Motor neuron (in vitro differentiated cells): ENCODE measurements around the gene ZRANB1. TPM values are rescaled to one million over a fixed set of nuclear protein-coding genes. Genes with fewer than 3 reads are reported as not detected.

Source experiments
- ATAC-seq, 8 experiments: fragments of 200-7000 bp; cut with Tn5 transposase; replicated peaks in 6 of 8; 2 replicates each; pipeline ENCODE4 v1.8.0; 2021; ENCODE audit warnings: mild to moderate bottlenecking in 8 of 8, moderate library complexity in 8 of 8
- H3K27ac ChIP-seq, 2 donors: fragments of 250-450 bp; sonication (Bioruptor Pico); 2 replicates each; pipeline ENCODE4 v1.9.0; 2021; ENCODE audit warnings: antibody characterized with exemption in 2 of 2, mild to moderate bottlenecking in 2 of 2, moderate library complexity in 1 of 2
- H3K4me1 ChIP-seq, 2 donors: fragments of 250-450 bp; sonication (Bioruptor Pico); replicated peaks in 1 of 2; 2 replicates each; pipeline ENCODE4 v1.6.1; 2021; ENCODE audit warnings: antibody characterized with exemption in 2 of 2, mild to moderate bottlenecking in 2 of 2, moderate library complexity in 1 of 2
- H3K4me3 ChIP-seq, 5 donors: fragments of 250-450 bp; sonication (Bioruptor Pico); 2 replicates each; pipeline ENCODE4 v1.9.0; 2021; ENCODE audit warnings: antibody characterized with exemption in 5 of 5, mild to moderate bottlenecking in 5 of 5, moderate library complexity in 4 of 5
- WGBS, 10 experiments: fragments of 450-650 bp; shearing (Covaris generic); methylation state at CpG; one replicate each; pipeline ENCODE4 v1.0.0; 2022; 5-methylcytosine and 5-hydroxymethylcytosine counted together
- in situ Hi-C, 9 experiments: fragments of 400-800 bp; cut with MboI; loops; one replicate each; pipeline ENCODE4 v1.15.0; 2021; ENCODE audit warnings: low sequenced_read_pairs in 9 of 9, low pct_unique_long_range_greater_than_20kb in 2 of 9; ENCODE audit not compliant: unreplicated experiment in 9 of 9
- total RNA-seq, 8 experiments: library from RNA; unstranded; fragments of 300-600 nt; gene quantifications; 2 replicates each; pipeline versions ENCODE4 v1.2.3 to v1.2.4, GENCODE V29; 2022

Gene ZRANB1
- total RNA-seq, 8 experiments from 2014 or later: 13.7 to 29.1 (median 23.7) TPM

GRCh38 chr10:124928545-124928944, 13.4 kb upstream of the ZRANB1 start:
- H3K27ac ChIP-seq: no peak overlapping the region
- WGBS, 10 experiments: 87 to 100% (median 97%) methylated on average over 3 of the region's 3 CpGs; no CpG with 5 or more reads in 1 of the 10 experiments
- no peaks in the 10 kb centered on the region for H3K4me1 ChIP-seq
- no peak for ATAC-seq
- no peak overlapping the region for H3K4me3 ChIP-seq
- in situ Hi-C loops: no loop called here

DNA sequence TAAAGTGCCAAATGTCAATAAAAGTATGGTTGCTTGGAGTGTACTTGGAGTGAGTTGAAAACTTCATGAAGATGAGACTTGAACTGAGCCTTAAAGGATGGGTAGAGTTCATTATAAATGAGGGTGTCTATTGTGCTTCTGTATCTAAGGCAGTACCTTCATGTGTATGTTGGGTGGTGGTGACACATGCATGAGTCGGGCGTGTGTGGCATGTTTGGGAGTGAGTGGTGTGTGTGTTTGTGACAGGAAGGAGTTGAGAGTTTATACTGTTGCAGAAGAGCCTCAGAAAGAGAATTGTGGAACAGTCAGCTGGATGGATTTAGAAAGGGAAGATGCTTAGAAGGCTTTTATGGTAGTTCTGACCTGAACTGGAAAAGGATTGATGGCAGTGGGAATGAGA, 6.0 kb upstream of the ZRANB1 start:
- Histone ChIP-seq H3K4me1 (no peaks in the 10 kb centered on the region), H3K27ac (no peak overlapping the region), H3K4me3 (no peak overlapping the region)
- peak in 1 of 8 experiments; percentile 35 for ATAC-seq
- 60 to 100% (median 92%) methylated on average over 1 to 2 of the region's 2 CpGs; no CpG with 5 or more reads in 5 of the 10 experiments for WGBS, 10 experiments
- in situ Hi-C loops: no loop called here

- in situ Hi-C loops: no loop called here
- Histone ChIP-seq H3K4me3 (no peak overlapping the region), H3K27ac (no peak overlapping the region), H3K4me1 (no peaks in the 10 kb centered on the region)
- ATAC-seq: no peak
- whole genome bisulfite sequencing, 10 experiments: 82 to 100% (median 100%) methylated on average over 2 to 7 of the region's 7 CpGs; no CpG with 5 or more reads in 1 of the 10 experiments
Observed at GRCh38 chr10:124936813-124937212, 5.1 kb upstream of the ZRANB1 start.

GRCh38 chr10:124939290-124939689, 2.6 kb upstream of the ZRANB1 start:
- in situ Hi-C loops: no loop called here
- 29 to 100% (median 100%) methylated on average over 1 of the region's 1 CpG for WGBS, 10 experiments
- H3K4me3 ChIP-seq: no peak overlapping the region
- peaks cover 0 to 9% of the 10 kb centered on the region in 2 donors for H3K4me1 ChIP-seq
- ATAC-seq: no peak
- H3K27ac ChIP-seq: no peak overlapping the region

DNA sequence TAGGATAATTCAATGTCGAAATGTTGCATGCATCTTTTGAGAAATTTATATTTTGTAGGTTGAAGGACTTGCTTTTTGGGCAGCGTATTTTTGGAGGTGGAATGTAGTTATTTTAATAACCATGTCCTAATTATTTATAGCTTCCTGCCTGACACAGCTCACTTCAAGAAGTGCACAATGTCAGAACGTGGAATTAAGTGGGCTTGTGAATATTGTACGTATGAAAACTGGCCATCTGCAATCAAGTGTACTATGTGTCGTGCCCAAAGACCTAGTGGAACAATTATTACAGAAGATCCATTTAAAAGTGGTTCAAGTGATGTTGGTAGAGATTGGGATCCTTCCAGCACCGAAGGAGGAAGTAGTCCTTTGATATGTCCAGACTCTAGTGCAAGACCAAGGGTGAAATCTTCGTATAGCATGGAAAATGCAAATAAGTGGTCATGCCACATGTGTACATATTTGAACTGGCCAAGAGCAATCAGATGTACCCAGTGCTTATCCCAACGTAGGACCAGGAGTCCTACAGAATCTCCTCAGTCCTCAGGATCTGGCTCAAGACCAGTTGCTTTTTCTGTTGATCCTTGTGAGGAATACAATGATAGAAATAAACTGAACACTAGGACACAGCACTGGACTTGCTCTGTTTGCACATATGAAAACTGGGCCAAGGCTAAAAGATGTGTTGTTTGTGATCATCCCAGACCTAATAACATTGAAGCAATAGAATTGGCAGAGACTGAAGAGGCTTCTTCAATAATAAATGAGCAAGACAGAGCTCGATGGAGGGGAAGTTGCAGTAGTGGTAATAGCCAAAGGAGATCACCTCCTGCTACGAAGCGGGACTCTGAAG, 620 bp downstream of the ZRANB1 start:
- WGBS, 10 experiments: 22 to 100% (median 93%) methylated on average over 5 to 11 of the region's 11 CpGs; no CpG with 5 or more reads in 1 of the 10 experiments

GRCh38 chr10:124943301-124944092, 1.6 kb downstream of the ZRANB1 start:
- H3K27ac ChIP-seq: no peak overlapping the region
- H3K4me1 ChIP-seq: peaks cover 0 to 18% of the 10 kb centered on the region in 2 donors
- in situ Hi-C loops: no loop called here

More for the DNA sequence above, 620 bp downstream of the ZRANB1 start:
- Histone ChIP-seq H3K4me1 (peaks cover 0 to 18% of the 10 kb centered on the region in 2 donors), H3K4me3 (no peak overlapping the region), H3K27ac (no peak overlapping the region)
- in situ Hi-C loops: no loop called here
- ATAC-seq: peak in 3 of 8 experiments; percentile 9 to 74 (median 17)

GRCh38 chr10:124944982-124945381, 3.1 kb downstream of the ZRANB1 start:
- Histone ChIP-seq H3K4me3 (no peak overlapping the region), H3K27ac (no peak overlapping the region), H3K4me1 (peaks cover 0 to 18% of the 10 kb centered on the region in 2 donors)
- in situ Hi-C loops: no loop called here
- ATAC-seq: peak in 2 of 8 experiments; percentile 49 to 57
- WGBS, 10 experiments: 33 to 100% (median 50%) methylated on average over 1 to 2 of the region's 2 CpGs

More at GRCh38 chr10:124943301-124944092, 1.6 kb downstream of the ZRANB1 start:
- 7 to 95% (median 86%) methylated on average over 4 to 9 of the region's 9 CpGs for WGBS, 10 experiments
- H3K4me3 ChIP-seq: no peak overlapping the region
- peak in 3 of 8 experiments; percentile 51 to 62 (median 59) for ATAC-seq

DNA sequence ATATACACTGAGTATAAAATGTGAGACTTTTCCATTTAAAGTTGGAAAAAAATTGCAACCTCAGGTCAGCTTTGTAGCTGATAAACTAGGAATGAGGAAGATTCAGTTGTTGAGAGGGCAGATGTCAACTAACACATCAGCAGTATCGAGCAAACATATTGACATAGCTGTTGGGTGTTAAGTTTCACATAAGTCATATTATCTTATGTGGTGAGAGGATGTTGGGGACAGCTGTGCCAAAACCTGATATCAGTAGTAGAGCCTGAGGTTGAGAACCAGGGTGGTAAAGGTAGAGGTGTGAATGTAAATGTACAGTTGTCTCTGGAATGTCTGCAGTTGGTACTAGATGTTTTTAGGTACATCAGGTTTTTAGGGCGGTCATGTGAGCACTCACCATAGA, 5.0 kb downstream of the ZRANB1 start:
- in situ Hi-C loops: no loop called here
- no peak overlapping the region for H3K4me3 ChIP-seq
- no peak for ATAC-seq
- no peak overlapping the region for H3K27ac ChIP-seq
- 67 to 100% (median 91%) methylated on average over 1 to 2 of the region's 2 CpGs; no CpG with 5 or more reads in 2 of the 10 experiments for WGBS, 10 experiments
- H3K4me1 ChIP-seq: peaks cover 0 to 18% of the 10 kb centered on the region in 2 donors

DNA sequence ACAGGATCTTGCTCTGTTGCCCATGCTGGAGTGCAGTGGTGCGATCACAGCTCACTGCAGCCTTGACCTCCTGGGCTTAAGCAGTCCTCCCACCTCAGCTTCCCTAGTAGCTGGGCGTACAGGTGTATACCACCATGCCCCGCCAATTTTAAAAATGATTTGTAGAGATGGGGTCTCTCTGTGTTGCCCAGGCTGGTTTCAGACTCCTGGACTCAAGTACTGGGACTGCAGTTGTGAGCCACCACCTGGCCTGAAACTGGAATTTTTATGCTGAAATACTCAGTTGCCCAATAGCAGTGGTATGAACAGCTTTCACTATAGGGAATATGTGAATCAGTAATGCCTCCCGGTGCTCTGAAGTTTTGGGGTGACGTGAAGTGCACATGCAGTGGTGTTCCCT, 7.6 kb downstream of the ZRANB1 start:
- WGBS, 10 experiments: 96 to 100% (median 100%) methylated on average over 1 to 5 of the region's 5 CpGs; no CpG with 5 or more reads in 1 of the 10 experiments
- no peak overlapping the region for H3K27ac ChIP-seq
- peak in 1 of 8 experiments; percentile 22 for ATAC-seq
- no peak overlapping the region for H3K4me3 ChIP-seq
- peaks cover 0 to 8% of the 10 kb centered on the region in 2 donors for H3K4me1 ChIP-seq
- in situ Hi-C loops: no loop called here

DNA sequence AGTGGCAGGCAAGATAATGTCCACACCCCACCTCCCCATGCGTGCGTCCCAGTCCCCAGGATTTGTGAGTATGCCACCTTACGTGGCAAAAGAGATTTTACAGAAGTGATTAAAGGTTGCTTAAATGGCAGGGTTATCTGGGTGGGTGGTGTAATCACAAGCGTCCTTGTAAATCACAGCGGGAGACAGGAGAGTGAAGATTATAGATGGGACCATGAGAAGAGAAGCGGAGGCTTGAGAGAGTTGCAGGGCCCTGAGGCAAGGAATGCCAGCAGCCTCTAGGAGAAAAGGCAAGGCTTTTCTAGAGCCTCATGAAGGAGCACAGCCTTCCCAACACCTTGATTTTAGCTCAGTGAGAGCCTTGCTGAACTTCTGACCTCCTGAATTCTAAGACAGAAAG, 10.2 kb downstream of the ZRANB1 start:
- H3K27ac ChIP-seq: no peak overlapping the region
- in situ Hi-C loops: no loop called here
- ATAC-seq: no peak
- H3K4me1 ChIP-seq: peaks cover 5 to 6% of the 10 kb centered on the region in 2 donors
- WGBS, 10 experiments: 80 to 100% (median 97%) methylated on average over 1 to 6 of the region's 6 CpGs; no CpG with 5 or more reads in 1 of the 10 experiments
- H3K4me3 ChIP-seq: no peak overlapping the region

DNA sequence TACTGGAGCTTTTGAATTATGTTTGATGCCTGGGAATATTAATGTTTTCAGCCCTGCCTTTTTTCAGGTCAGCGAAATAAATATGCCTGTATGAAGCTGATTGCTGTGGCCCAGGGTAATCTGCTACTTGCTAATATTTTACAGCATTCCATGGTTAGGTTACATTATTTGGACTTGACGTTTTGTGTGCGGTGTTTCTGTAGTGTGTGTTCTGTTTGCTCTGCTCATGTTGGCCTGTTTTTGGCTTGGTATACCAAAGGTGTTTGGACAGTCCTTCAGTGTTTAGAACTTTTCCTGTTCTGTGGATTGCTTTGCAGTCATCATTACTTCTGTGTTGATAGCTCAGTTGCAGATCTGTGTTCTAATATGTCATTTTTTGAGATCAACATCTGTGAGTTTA, 11.5 kb downstream of the ZRANB1 start:
- no peak overlapping the region for H3K4me3 ChIP-seq
- peaks cover 5 to 6% of the 10 kb centered on the region in 2 donors for H3K4me1 ChIP-seq
- WGBS, 10 experiments: 89 to 100% (median 95%) methylated on average over 1 to 3 of the region's 3 CpGs
- no peak overlapping the region for H3K27ac ChIP-seq
- in situ Hi-C loops: no loop called here
- ATAC-seq: no peak

GRCh38 chr10:124955243-124955642, 13.3 kb downstream of the ZRANB1 start:
- WGBS, 10 experiments: 48 to 90% (median 82%) methylated on average over 2 to 7 of the region's 7 CpGs; no CpG with 5 or more reads in 2 of the 10 experiments
- in situ Hi-C loops: no loop called here

GRCh38 chr10:124955868-124956267, 13.9 kb downstream of the ZRANB1 start:
- 4 to 100% (median 69%) methylated on average over 2 to 10 of the region's 10 CpGs for WGBS, 10 experiments
- Histone ChIP-seq H3K4me3 (no peak overlapping the region), H3K27ac (no peak overlapping the region), H3K4me1 (peaks cover 5 to 6% of the 10 kb centered on the region in 2 donors)
- ATAC-seq: peak in 2 of 8 experiments; percentile 46 to 50
- in situ Hi-C loops: no loop called here

More at GRCh38 chr10:124955243-124955642, 13.3 kb downstream of the ZRANB1 start:
- Histone ChIP-seq H3K4me1 (peaks cover 5 to 6% of the 10 kb centered on the region in 2 donors), H3K27ac (no peak overlapping the region), H3K4me3 (no peak overlapping the region)
- no peak for ATAC-seq
